ENCODE results near the gene LZTS2. TPM values are rescaled to one million over a fixed set of nuclear protein-coding genes. Genes with fewer than 3 reads are reported as not detected.

Gene LZTS2
- total and polyA plus RNA-seq, 2 of the 8 experiments (the other 6 are each of a cell fraction or from before 2014, with no cell fraction given): 75.7 to 99.5 TPM

DNA sequence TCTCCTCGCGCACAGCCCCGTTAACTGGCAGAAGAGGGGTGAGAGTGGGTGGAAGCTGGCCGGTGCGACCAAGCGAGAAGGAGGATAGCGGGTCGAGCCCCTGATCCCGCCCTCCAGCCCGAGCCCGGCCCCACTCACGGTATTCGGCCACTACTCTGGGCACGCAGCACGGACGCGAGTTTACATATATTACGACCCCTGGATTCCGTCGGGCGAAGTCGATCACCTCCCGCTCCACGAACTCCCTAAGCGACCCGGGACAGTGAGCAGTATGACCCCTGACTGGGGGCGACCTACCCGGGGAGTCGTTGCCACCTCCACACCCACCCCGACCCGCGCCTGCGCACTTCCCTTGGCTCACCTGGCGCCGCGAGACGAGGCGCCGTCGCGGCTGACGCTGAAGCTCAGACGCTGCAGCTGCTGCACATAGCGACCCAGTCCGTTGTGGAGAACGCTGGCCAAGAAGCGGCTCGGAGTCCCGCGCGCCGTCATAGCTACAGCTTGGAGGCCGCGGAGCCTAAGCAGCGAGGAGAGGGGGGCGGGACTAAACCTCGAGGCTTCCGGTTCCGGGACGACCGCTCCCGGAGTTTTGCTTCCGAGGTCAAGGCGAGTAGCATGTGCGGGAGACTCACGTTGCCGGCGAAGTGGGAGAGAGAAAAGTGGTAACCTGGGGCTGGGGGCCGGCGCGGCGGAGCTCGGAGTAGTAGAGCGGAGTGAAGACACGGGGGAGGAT lies 12.5 kb upstream of the LZTS2 start, which contains the start of the genes MRPL43 and TWNK (continued):
- TF ChIP-seq CHD7 (IDR thresholded peaks at IDR 0.05; ENCODE audit: insufficient replicate concordance, low read length) (no peak), BACH1 (IDR thresholded peaks at IDR 0.05; ENCODE audit: low read length) (no peak), SP4 (IDR thresholded peaks at IDR 0.05; ENCODE audit: low read length) (no peak; the same call in 1 of the 2 replicates), MAX (IDR thresholded peaks at IDR 0.05) (peak; percentile 97), RFX5 (IDR thresholded peaks at IDR 0.05; ENCODE audit: borderline replicate concordance, low read depth, low read length) (no peak), CHD1 (IDR thresholded peaks at IDR 0.05; ENCODE audit: low read depth, low read length) (no peak), SP1 (IDR thresholded peaks at IDR 0.05; ENCODE audit: low read depth, low read length) (no peak), KDM4A (IDR thresholded peaks at IDR 0.05; ENCODE audit: low read depth, low read length, severe bottlenecking) (peak; percentile 71), CTBP2 (IDR thresholded peaks at IDR 0.05; ENCODE audit: borderline replicate concordance, insufficient read depth, insufficient read length, low read length) (no peak), SIN3A (conservative IDR thresholded peaks at IDR 0.05 in 1 of 2, IDR thresholded peaks at IDR 0.05 in 1 of 2; ENCODE audit: low read depth in 1 of 2, low read length in 2 of 2) (peak; percentile 84 to 95; a peak in 2 of 4 replicates)
